ENCODE results near the gene PLCH1.

The PLCH1 gene

DNA sequence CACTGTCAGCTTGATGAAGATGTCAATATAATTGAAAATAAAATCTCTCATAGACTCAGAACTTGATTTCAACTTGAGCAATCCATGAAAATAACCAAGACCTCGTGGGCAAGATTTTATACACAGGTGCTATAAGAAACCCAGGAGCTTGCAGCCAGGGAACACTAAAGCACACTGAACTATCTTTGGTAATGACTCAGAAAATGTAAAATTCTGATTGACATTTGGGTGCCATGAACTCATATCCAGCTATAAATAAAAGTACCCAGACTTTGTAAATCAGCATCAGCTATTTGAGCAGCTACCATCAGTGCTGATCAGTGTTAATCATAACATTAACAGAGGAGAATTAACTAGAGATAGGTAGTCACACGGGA is 61.5 kb downstream of the PLCH1 start:
- no peak for DNase-seq

DNA sequence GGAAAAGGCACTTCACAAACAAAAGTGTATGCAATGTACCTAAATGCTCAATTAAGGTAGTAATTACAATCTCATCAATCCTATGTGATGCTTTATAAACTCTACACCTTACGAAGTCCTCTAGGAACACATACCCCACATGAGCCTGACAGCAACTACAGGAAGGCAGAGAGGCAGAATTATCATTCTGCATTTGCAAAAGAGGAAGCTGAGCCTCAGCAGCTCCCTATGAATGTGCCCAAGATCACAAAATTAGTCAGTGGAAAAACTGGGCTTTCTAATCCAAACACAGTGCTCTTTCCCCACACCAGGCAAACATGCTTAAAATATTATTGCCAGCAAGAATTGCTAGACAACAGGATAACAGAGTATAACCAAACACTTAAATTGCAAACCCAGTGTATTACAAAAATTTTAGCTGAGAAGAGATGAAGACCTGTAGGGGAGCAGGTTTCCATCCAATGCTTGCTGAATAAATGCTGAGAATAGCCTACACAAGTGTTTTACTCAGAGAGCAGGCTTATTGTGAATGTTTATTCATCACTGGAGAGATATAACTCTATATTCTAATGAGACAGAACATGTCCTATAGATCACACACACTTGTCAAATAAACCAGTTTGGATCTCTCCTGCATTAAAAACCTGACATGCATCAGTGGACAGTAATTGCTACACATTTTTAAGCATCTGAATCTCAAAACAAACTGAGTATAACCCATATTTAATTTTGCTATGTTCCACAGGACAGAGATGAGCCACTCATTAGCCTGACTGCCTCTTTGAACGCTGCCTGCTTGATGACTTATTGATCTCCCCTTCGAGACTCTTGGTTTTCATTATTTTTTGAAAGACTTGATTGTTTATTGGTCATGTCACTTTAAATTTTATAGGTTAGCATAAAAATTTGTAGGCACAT is 62.2 kb downstream of the PLCH1 start:
- no peak for DNase-seq

DNA sequence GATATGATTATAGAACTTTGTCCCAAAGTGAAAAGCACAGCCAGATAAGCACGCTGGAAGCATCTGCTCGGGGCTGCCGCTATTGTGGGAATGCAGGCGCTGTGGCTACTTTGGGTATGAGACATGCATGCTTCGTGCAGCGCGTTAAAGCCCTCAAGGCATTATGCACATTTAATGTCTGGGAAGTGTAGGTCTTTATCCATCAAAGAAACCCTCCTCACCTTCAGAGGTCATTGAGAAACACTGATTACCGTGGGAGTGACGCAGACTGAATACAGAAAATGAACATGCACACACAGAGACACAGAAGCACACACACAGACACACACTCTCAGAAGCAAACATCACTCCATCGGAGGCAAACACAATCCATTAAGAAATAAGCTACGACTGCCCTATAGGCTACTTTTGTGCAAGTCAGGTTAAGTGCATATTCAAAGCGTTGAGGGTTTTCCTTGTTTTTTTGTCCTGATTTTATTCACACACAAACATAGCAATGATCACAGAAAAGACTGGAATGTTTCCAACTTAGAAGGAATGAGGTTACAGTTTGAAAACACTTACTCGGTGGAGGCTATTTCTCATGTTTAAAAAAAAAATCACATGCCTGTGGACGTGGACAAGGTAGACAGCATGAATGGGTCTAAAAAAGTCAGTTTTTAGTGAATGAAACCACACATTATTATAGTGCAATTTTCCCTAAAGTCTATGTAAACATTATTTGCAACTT is 68.5 kb downstream of the PLCH1 start:
- no peak for DNase-seq

DNA sequence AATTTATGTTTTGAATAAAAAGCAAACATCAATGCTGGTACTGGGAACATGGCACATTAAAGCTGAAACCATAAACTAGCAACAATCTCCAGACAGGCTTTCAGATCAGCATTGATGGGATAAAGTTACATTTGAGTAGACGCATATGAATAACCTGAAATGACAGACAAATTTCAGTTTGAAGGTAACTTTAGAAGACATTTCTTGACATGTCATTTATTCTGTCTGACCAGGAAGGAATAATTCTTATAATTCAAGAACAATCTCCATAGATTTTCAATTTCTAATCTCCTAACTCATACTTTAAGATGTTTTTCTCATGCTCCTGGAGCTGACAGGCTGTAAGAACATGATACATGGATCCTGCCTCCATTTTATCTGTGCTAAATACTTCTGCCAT is 69.8 kb downstream of the PLCH1 start:
- DNase-seq = no peak

DNA sequence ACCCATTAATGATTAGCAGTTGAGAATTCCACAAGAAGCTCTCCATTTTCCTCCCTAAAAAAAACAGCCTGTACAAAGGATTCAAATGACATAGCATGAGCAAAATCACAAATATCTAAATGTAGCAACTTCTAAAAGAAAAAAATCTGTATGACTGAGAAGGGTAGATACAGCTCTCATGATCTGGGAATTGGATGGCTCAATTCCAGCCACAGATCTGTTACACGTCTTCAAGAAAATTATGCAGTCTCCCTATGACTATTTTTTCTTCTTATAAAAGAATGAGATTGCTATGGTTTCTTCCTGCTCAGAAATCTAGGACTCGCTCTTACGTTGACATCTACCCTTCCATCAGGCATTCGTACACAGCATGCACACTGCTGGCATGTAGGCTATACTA is 71.5 kb downstream of the PLCH1 start:
- DNase-seq = no peak

DNA sequence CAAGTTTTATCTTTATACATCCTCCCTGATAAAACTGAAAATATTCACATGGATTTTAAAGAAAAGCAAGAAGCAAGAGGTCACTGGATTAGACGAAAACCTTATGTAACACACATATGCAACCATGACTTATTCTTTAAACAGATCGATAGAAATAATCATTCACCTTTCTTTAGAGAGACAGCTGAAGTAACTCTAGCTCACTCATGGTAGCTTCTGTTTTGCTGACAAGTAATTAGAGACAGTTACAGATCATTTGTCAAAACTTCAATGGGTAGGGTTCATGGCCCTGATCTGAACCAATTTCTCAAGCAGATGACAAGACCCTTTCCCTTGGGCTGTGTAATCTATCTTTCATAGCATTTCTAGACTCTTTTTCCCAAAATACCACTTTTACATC is 74.5 kb downstream of the PLCH1 start:
- DNase-seq = no peak

DNA sequence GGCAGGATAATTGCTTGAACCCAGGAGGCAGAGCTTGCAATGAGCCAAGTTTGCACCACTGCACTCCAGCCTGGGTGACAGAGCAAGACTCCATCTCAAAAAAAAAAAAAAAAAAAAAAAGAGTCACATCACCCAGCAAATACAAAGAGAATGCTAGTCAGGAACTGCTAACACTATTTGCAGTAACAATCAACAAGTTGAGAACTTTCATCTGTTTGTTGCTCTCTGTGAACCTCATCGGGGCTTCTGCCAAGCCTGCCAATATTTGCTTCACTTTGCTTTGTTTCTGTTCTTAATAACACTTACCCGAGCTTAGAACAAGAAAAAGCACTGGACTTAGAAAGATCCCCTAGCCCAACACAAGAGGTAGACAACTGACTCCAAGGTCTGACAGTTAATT is 76.9 kb downstream of the PLCH1 start:
- DNase-seq = no peak

DNA sequence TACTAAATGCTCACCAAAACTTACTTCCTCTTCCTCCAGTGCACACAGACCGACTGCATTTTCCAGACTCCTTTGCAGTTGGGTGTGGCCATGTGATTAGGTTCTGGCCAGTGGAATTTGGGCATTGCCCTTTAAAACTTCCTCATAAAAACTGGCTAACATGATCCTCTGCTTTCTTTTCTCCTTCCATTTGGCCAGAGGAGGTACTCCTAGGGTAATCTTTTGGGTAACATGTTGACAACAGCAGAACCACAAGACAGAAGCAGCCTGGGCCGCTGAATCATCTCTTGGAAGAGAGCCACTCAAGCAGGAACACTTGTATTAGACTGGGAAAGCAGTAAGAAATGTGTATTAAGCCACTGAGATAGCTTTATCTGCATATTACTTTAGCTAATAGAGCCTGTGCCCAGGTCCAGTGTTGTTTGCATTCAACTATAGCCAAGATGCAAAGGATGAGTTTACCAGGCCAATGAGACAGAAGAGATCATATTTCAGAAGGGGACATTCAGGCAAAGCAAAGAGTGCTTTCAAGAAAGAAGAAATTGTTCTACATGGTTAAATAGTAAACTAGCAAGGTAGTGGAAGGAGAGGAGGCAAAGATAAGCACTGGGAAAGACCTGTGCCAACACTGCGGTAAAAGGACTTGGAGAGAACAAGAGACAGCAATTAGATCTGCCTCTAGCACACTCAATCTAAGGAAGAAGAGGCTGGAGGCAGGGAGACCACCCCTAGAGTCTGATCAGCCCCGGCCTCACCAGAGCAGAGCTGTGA is 79.8 kb downstream of the PLCH1 start:
- no peak for DNase-seq

DNA sequence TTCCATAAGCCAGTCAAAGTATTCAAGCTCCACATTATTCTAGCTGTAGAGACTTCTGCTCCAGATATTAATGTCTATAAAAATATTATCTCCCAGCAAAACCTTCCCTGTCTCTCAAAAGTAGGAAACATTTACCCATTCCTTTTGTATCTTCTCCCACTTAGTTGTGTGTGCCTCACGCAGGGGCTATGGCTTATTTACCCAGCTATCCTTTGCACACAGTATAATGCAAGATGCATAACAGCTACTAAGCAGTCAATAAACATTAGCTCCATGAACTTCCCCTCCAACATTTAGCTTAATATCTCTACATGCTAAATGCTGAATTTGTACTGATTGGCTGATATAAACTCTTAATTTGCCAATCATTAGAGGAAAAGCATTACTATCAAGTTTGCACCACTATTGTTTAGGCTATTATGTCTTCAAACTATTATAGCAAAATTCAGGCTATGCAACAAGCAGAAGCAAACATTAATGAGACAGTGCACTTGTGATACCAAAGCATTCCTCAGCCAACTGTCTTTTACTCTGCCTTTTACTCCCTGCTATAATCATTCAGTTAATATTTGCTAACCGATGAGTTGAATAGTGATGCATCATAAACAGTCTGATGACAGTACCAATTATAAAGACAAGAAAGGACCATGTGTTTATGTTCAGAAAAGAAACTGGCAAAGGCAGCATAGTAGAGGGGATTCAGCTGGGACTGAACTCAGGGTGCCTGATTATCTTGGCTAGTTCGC is 81.2 kb downstream of the PLCH1 start:
- no peak for DNase-seq

DNA sequence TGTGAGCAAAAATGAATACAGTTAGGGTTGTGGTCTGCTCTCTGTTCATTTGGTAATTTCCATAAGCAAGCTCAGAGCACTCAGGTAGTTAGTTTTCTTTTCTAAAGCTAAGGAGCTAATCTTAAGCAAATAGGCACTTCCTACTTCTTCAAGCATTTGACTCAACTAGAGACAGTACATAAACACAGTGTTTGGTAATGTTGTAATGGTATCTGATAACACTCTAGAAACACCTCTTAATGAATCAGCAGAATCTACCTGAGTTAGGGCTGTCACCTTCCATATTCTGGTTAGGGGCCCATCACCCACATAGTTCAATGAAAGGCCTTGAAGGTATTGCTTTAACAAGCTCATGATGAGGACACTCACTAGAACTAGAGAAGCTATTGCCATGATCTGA is 83.1 kb downstream of the PLCH1 start:
- no peak for DNase-seq

DNA sequence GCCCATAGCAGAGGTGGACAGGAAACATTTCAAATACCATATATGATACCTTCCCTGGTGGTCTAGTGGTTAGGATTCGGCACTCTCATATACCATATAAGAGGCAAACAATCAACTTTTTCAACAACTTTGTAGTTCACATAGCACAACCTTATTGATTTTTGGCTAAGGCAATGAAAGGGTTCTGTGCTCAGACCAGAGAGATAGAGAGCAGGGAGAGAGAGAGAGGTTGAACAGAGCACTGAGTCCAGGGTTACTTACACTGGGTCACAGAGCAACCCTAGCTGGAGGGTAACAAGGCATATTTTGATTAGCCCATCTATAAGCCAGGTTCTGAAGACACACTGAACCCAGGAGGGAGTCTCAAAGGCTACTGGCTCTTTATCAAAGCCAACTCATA is 83.8 kb downstream of the PLCH1 start:
- DNase-seq = no peak

DNA sequence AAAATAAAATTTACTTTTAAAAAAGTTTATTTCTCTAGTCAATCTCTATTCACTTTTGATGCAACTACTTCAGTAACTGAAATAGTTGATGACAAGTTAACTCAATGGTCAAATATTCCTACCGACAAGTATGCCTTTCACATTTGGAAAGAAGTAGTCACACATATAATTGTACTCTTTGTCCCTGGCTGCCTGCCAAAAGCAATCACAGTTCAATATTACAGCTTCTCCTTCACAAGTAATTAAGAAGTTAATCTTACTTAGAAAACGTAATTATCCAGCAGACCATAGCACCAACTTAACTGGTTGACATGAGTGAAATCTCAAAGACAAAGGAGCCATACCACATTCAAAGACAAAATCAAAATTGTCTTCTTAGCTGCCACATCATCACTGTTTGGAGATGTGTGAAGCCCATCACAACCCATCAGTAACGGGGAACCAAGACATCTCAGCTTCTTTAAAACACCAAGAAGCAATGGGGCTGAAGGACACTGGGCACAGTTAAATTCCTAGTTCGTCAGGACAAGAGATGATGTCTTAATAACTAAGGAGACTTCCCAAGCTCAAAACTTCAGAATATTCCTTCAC is 86.1 kb downstream of the PLCH1 start:
- DNase-seq = no peak

DNA sequence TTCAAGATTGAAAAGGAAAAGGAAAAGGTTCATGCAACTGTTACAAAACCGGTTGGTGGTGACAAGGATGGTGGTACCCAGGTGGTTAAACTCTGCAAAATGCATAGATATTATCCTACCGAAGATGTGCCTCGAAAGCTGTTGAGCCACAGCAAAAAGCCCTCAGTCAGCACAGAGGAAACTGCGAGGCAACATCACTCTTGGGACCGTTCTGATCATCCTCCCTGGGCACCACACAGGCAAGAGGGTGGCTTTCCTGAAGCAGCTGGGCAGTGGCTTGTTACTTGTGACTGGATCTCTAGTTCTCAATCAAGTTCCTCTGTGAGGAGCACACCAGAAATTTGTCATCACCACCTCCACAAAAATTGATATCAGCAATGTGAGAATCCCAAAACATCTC is 86.9 kb downstream of the PLCH1 start:
- no peak for DNase-seq

DNA sequence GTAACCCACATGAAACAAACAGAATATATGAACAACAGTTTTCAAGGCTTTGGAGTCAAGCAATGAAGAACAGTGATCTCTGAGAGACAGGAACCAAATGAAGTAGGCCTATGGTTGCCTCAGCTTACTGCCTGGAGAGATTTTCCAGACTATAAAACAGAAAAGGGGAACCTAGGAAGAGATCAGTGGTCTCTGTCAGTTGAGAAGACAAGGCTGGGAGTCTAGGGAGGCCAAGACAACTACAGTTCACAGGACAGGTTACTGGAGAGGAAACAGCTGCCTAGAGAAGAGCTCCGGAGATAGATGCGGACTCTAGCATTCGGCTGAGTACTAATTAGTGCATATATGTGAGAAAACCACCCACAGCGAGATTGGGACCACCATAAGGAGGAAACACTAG is 87.7 kb downstream of the PLCH1 start:
- DNase-seq = no peak

DNA sequence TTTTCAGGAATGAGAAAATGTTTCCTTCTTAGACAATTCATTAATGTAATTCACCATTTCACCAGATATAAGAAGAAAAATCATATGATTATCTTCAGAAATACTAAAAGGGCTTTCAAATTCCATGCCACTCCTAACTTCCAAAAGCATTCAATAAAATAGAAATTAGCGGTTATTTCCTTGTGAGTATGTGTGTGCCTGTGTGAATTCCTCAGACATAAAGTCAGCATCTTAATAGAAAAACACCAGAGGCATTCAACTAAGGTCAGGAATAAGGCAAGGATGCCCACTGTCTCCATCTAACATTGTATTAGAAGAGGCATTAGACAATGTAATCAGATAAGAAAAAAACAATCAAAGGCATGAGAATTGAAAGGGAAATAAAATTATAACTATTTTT is 88.4 kb downstream of the PLCH1 start:
- DNase-seq = no peak

DNA sequence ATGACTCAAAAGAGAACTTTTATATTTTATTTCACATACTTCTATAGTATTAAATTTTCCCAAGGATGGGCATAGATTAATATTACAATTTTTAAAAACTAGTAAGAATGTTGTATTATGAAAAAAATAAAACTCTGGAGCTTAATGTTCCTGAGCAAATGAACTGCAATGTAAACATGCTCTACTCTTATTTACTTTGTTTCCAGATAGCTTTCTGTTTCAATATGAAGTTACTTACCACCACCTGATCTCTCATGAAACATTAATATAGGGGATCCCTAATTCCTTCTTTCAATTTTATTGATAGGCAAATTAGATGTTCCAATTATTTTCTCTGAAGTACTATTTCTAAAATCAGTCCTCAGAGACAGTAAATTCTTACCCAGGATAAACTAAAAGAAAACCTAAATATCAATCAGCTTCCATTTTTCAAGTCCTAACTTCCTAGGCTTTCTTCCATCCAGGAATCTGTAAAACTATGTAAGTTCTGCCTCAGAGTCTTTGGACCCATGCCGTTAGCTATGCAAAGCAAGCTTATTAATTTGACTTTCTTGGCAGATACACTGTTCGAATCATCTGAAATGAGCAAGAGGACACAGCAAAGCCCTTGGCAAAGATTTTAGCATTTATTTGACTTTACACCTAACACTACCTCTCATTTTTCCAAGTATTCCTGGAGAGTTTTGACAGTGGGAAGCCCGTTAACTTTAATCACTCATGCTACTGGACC is 93.2 kb downstream of the PLCH1 start:
- DNase-seq = no peak

DNA sequence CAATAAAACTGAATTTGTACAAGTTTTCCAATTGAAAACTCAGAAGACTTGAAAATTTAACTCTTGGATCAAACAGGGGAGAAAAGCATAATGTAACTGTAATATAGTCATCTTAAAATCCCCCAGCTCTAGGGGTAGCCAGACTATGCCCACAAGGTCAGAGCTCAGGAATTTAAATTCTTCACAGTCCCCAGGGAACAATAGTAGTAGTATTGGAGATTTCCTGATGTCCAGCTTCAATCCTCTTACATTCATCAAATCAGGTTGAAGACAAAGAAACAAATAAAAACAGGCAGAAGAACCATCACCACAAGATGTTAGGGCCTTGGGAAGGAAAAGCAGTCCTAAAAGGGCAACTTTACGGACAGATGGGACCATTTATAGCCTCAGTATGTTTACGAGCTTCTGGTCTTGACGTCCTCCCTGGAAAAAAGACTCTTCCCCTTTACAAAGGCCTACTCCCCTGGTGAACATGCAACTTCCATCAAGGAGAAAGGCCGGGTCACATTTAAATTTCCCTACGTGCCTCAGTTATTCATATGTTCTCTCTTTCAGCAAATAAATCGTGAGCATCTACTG is 96.8 kb downstream of the PLCH1 start:
- no peak for DNase-seq

DNA sequence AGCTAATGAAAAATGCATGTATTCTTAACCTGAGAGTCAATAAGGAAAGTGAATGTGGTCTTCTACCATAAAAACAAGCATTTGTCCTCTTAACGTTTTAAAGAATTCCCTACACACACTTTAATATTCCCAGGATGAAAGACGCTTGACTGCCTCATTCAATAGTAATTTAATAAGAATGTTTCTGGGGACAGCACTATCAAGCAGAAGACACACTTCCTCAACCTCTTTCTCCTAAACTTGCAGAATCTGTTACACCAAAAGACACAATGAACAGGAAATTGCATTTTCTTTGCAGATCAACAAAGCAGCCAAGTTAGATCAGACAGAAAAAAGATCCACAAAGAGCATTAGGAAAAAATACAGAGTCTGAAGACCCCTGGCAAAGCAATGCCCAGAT is 97.7 kb downstream of the PLCH1 start:
- DNase-seq = no peak

DNA sequence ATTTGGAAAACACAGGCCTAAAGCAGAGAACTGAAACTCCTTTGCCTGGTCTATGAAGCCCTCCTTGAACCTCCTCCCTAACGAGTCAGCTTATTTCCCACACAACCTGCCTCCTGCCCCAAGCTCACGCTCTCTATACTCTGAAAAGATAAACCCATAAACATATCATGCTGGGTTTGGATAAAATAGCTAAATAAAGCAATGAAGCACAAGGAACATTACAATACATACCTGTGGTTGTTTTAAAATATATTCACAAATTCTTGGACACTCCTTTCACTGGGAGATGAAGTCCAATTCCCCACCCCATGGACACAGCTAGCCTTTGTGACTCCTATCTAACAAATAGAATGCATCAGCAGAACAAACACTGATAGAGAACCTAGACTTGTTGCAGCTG is 98.2 kb downstream of the PLCH1 start:
- no peak for DNase-seq

DNA sequence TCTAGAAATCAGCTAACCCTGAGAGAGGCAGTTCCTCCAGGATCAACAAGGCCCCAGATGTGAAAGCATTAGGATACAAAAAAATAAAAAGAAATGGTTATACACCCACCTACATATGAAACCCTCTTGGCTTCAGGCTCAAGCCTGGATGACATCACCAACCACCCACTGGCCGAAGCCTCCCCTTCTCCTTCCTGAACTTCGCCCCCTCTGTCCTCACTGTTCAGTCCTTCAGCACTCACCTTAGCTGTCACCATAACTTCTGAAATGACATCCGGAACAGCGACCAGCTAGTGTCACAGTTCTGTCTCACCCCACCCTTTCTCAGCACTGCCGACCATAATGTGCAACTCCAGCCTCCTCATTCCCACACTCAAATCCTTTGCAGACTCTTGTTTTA is 98.7 kb downstream of the PLCH1 start:
- DNase-seq = no peak

DNA sequence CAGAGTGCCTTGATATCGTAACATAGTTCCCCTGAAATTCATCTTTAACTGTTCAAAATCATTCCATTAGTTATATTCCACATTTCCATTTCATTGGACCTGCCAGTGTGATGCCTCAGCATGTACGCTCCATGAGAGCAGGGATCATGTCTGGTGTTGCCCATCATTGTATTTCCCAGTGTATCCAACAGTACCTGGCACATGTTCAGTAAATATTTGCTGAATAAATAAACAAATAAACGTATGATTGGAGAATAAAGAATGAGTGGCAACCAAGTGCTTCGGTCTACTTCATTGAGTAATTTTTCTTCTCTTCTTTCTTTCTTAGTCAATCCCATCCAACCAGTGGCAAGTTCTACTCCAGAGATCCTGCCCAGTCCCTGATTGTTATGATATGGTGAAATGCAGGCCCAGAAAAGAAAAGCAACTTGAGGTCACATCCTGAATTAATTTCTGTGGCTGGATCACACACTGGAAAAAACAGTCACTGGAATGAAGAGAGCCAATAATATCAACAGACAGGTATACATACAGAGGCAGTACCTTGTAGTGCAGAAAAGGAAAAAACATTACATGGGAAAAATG is 101.2 kb downstream of the PLCH1 start:
- no peak for DNase-seq
